Measurements from ENCODE around the gene EDEM3. TPM values are rescaled to one million over a fixed set of nuclear protein-coding genes. Genes with fewer than 3 reads are reported as not detected.

Gene EDEM3
- total RNA-seq, 1 experiment from 2014 or later: 14.0 TPM

- Histone ChIP-seq H2BK20ac (ENCODE audit: low read depth, low read length, poor library complexity, severe bottlenecking) (no peak overlapping the region), H3K4me1 (ENCODE audit: insufficient read depth, low read length) (no peaks in the 10 kb centered on the region), H4K8ac (replicated peaks; ENCODE audit: insufficient read length, low read depth, low read length) (no peak overlapping the region), H3K79me1 (ENCODE audit: insufficient read depth, low read depth, low read length, poor library complexity, severe bottlenecking) (no peaks in the 10 kb centered on the region), H3K56ac (ENCODE audit: insufficient read length, low read depth, low read length) (no peak overlapping the region), H2AK5ac (ENCODE audit: insufficient read length, low read length) (no peak overlapping the region), H3K4me2 (ENCODE audit: insufficient read depth, insufficient read length, low read length) (no peak overlapping the region), H2AFZ (ENCODE audit: low read length) (no peak overlapping the region), H3K23ac (ENCODE audit: insufficient read length, low read depth, low read length) (no peak overlapping the region), H2BK15ac (ENCODE audit: low read depth, low read length) (no peak overlapping the region), H3K79me2 (ENCODE audit: insufficient read depth, low read length) (no peaks in the 10 kb centered on the region), H4K91ac (ENCODE audit: insufficient read length, low read depth, low read length) (no peak overlapping the region), H3K27ac (ENCODE audit: insufficient read length, low read depth, low read length) (no peak overlapping the region), H4K5ac (ENCODE audit: insufficient read length, low read depth, low read length) (no peak overlapping the region), H4K20me1 (ENCODE audit: control insufficient read depth, insufficient read depth, insufficient read length) (no peaks in the 10 kb centered on the region), H3T11ph (ENCODE audit: low read length) (no peak overlapping the region), H3K23me2 (ENCODE audit: insufficient read length, low read depth, low read length, poor library complexity, severe bottlenecking) (no peaks in the 10 kb centered on the region), H3K14ac (ENCODE audit: insufficient read depth, low read length) (no peak overlapping the region), H2BK120ac (ENCODE audit: low read depth, low read length, poor library complexity, severe bottlenecking) (no peak overlapping the region), H3K27me3 (ENCODE audit: insufficient read depth, low read length) (no peaks in the 10 kb centered on the region), H3K9me3 (ENCODE audit: control insufficient read depth, low read depth, low read length) (no peaks in the 10 kb centered on the region), H3K18ac (ENCODE audit: insufficient read length, low read depth, low read length) (no peak overlapping the region), H2BK5ac (ENCODE audit: insufficient read length, low read length) (no peak overlapping the region), H3K4ac (ENCODE audit: low read depth, low read length) (no peak overlapping the region), H3K9ac (ENCODE audit: extremely low read depth, insufficient read length, low read length) (no peak overlapping the region), H2BK12ac (ENCODE audit: insufficient read length, low read depth, low read length) (no peak overlapping the region)
- no peak for TF ChIP-seq CTCF (conservative IDR thresholded peaks at IDR 0.05)
- Mint-ChIP-seq H3K27me3 (ENCODE audit: low read depth) (peaks cover 3% of the 10 kb centered on the region; the same call in 1 of the 2 replicates), H3K27ac (no peak overlapping the region), H3K9me3 (no peaks in the 10 kb centered on the region; a peak in 2 of 5 replicates), H3K36me3 (ENCODE audit: insufficient read depth in 1 of 3, low read depth in 3 of 3) (no peaks in the 10 kb centered on the region; a peak in 3 of 7 replicates), H3K4me3 (no peak overlapping the region), H3K4me1 (no peaks in the 10 kb centered on the region)
- DNase-seq: no peak
- no CpG with 5 or more reads among the region's 3 CpGs for WGBS (ENCODE audit: extremely low coverage, insufficient read length, low lambda C conversion rate)
Measured at GRCh38 chr1:184640505-184640904, 114.2 kb downstream of the EDEM3 start.

Other genes starting within 250 kb of the EDEM3 start
- gene NIBAN1, start 219.7 kb upstream of the EDEM3 start, total RNA-seq (2021): 5.9 and 6.0 TPM in 2 replicates